H9 (cell line): ENCODE measurements around the gene PPP1R8. TPM values are rescaled to one million over a fixed set of nuclear protein-coding genes. Genes with fewer than 3 reads are reported as not detected.

Experiments used
- DNase-seq: peaks from one replicate; pipeline ENCODE4 v3.0.0-alpha.2; 2017
- H2AFZ ChIP-seq: one replicate; pipeline ENCODE4 v1.6.1; 2013; ENCODE audit warnings: mild to moderate bottlenecking, low read length, control low read depth, moderate library complexity
- H2AK5ac ChIP-seq: 2 replicates; pipeline ENCODE4 v1.6.1; 2013; ENCODE audit warnings: low read length, control low read depth, mixed read lengths; ENCODE audit not compliant: insufficient read length
- H2BK120ac ChIP-seq: one replicate; pipeline ENCODE4 v1.6.1; 2013; ENCODE audit warnings: low read depth, mild to moderate bottlenecking, low read length, control low read depth, inconsistent platforms; ENCODE audit not compliant: poor library complexity, severe bottlenecking
- H2BK12ac ChIP-seq: 2 replicates; pipeline ENCODE4 v1.6.1; 2013; ENCODE audit warnings: low read length, control low read depth, mixed read lengths, low read depth; ENCODE audit not compliant: insufficient read length
- H2BK15ac ChIP-seq: 2 replicates; pipeline ENCODE4 v1.6.1; 2013; ENCODE audit warnings: low read depth, low read length, control low read depth
- H2BK20ac ChIP-seq: one replicate; pipeline ENCODE4 v1.6.1; 2013; ENCODE audit warnings: low read depth, mild to moderate bottlenecking, low read length, control low read depth, inconsistent platforms; ENCODE audit not compliant: poor library complexity, severe bottlenecking
- H2BK5ac ChIP-seq: 2 replicates; pipeline ENCODE4 v1.6.1; 2013; ENCODE audit warnings: low read length, control low read depth, mixed read lengths; ENCODE audit not compliant: insufficient read length
- H3K14ac ChIP-seq: 2 replicates; pipeline ENCODE4 v1.6.1; 2013; ENCODE audit warnings: low read length, control low read depth; ENCODE audit not compliant: insufficient read depth
- H3K18ac ChIP-seq: 2 replicates; pipeline ENCODE4 v1.6.1; 2013; ENCODE audit warnings: low read depth, mild to moderate bottlenecking, mixed read lengths, low read length, control low read depth; ENCODE audit not compliant: insufficient read length
- H3K23ac ChIP-seq: 2 replicates; pipeline ENCODE4 v1.6.1; 2013; ENCODE audit warnings: low read length, control low read depth, mixed read lengths, low read depth; ENCODE audit not compliant: insufficient read length
- H3K23me2 ChIP-seq: 2 replicates; pipeline ENCODE4 v1.6.1; 2013; ENCODE audit warnings: low read depth, mild to moderate bottlenecking, mixed read lengths, low read length, control low read depth; ENCODE audit not compliant: insufficient read length, poor library complexity, severe bottlenecking
- H3K27ac ChIP-seq: 2 replicates; pipeline ENCODE4 v1.5.1; 2013; ENCODE audit warnings: low read length, control low read depth, mixed read lengths, low read depth; ENCODE audit not compliant: insufficient read length
- H3K27me3 ChIP-seq: 2 replicates; pipeline ENCODE4 v1.6.1; 2013; ENCODE audit warnings: low read length, control low read depth, inconsistent platforms; ENCODE audit not compliant: insufficient read depth
- H3K4ac ChIP-seq: 2 replicates; pipeline ENCODE4 v1.6.1; 2013; ENCODE audit warnings: low read depth, mild to moderate bottlenecking, control low read depth, inconsistent platforms, low read length, moderate library complexity
- H3K4me1 ChIP-seq: 2 replicates; pipeline ENCODE4 v1.6.1; 2013; ENCODE audit warnings: low read length, control low read depth, inconsistent platforms; ENCODE audit not compliant: insufficient read depth
- H3K4me2 ChIP-seq: 2 replicates; pipeline ENCODE4 v1.6.1; 2013; ENCODE audit warnings: low read length, control low read depth, mixed read lengths; ENCODE audit not compliant: insufficient read length, insufficient read depth
- H3K56ac ChIP-seq: 2 replicates; pipeline ENCODE4 v1.6.1; 2013; ENCODE audit warnings: low read depth, mild to moderate bottlenecking, mixed read lengths, low read length, control low read depth; ENCODE audit not compliant: insufficient read length
- H3K79me1 ChIP-seq: 2 replicates; pipeline ENCODE4 v1.6.1; 2013; ENCODE audit warnings: low read depth, mild to moderate bottlenecking, moderate library complexity, low read length, control low read depth, inconsistent platforms; ENCODE audit not compliant: insufficient read depth, poor library complexity, severe bottlenecking
- H3K79me2 ChIP-seq: 2 replicates; pipeline ENCODE4 v1.6.1; 2013; ENCODE audit warnings: low read length, control low read depth, inconsistent platforms; ENCODE audit not compliant: insufficient read depth
- H3K9ac ChIP-seq: 2 replicates; pipeline ENCODE4 v1.6.1; 2013; ENCODE audit warnings: low read length, control low read depth, mixed read lengths; ENCODE audit not compliant: insufficient read length; ENCODE audit errors: extremely low read depth
- H3K9me3 ChIP-seq: one replicate; pipeline ENCODE4 v1.6.1; 2013; ENCODE audit warnings: low read depth, low read length, inconsistent platforms; ENCODE audit not compliant: control insufficient read depth
- H3T11ph ChIP-seq: one replicate; pipeline ENCODE4 v1.6.1; 2013; ENCODE audit warnings: mild to moderate bottlenecking, low read length, control low read depth, inconsistent platforms
- H4K20me1 ChIP-seq: one replicate; pipeline ENCODE4 v1.6.1; 2013; ENCODE audit not compliant: control insufficient read depth, insufficient read length, insufficient read depth
- H4K5ac ChIP-seq: 2 replicates; pipeline ENCODE4 v1.6.1; 2013; ENCODE audit warnings: low read depth, mild to moderate bottlenecking, mixed read lengths, low read length, control low read depth; ENCODE audit not compliant: insufficient read length
- H4K8ac ChIP-seq: replicated peaks from 2 replicates; pipeline ENCODE4 v1.6.1; 2013; ENCODE audit warnings: low read length, control low read depth, mixed read lengths, low read depth; ENCODE audit not compliant: insufficient read length
- H4K91ac ChIP-seq: 2 replicates; pipeline ENCODE4 v1.6.1; 2013; ENCODE audit warnings: low read depth, mild to moderate bottlenecking, moderate library complexity, mixed read lengths, low read length, control low read depth; ENCODE audit not compliant: insufficient read length
- H3K27ac Mint-ChIP-seq, 3 experiments: 2 replicates in 2 of 3; 3 replicates in 1 of 3; pipeline ENCODE4 v1.8.0; 2020 to 2021; ENCODE audit warnings: mixed read lengths in 3 of 3, mild to moderate bottlenecking in 1 of 3, moderate library complexity in 1 of 3
- H3K27me3 Mint-ChIP-seq: 2 replicates; pipeline ENCODE4 v1.8.0; 2021; ENCODE audit warnings: low read depth, mild to moderate bottlenecking, moderate library complexity, mixed read lengths
- H3K36me3 Mint-ChIP-seq, 3 experiments: 2 replicates in 2 of 3; 3 replicates in 1 of 3; pipeline ENCODE4 v1.8.0; 2020 to 2021; ENCODE audit warnings: low read depth in 3 of 3, mixed read lengths in 3 of 3; ENCODE audit not compliant: insufficient read depth in 1 of 3
- H3K4me1 Mint-ChIP-seq, 2 experiments: 2 replicates each; pipeline ENCODE4 v1.8.0; 2020; ENCODE audit warnings: mixed read lengths in 2 of 2
- H3K4me3 Mint-ChIP-seq, 2 experiments: 2 replicates in 1 of 2; 3 replicates in 1 of 2; pipeline ENCODE4 v1.8.0; 2020 to 2021; ENCODE audit warnings: mild to moderate bottlenecking in 2 of 2, mixed read lengths in 2 of 2, moderate library complexity in 1 of 2
- H3K9me3 Mint-ChIP-seq, 2 experiments: 2 replicates in 1 of 2; 3 replicates in 1 of 2; pipeline ENCODE4 v1.8.0; 2020; ENCODE audit warnings: mild to moderate bottlenecking in 2 of 2, mixed read lengths in 2 of 2, moderate library complexity in 1 of 2
- WGBS: extraction: QIAGEN DNeasy Blood & Tissue Kit; methylation state at CpG from one replicate; pipeline ENCODE4 v1.1.7; 2013; ENCODE audit warnings: missing lambda C conversion rate, low lambda C conversion rate, mixed read lengths; ENCODE audit not compliant: insufficient read length; ENCODE audit errors: extremely low coverage; 5-methylcytosine and 5-hydroxymethylcytosine counted together
- total RNA-seq: library from RNA; stranded (reverse); gene quantifications from 2 replicates; pipeline ENCODE4 v1.2.1, GENCODE V29; 2021
- TF ChIP-seq, protein P1 (sequence below): fragments of 200-600 bp; sonication (generic); conservative IDR thresholded peaks from 3 replicates; pipeline ENCODE4 v1.8.0; 2021; ENCODE audit warnings: antibody characterized with exemption, mild to moderate bottlenecking

Gene PPP1R8
- total RNA-seq, 1 experiment from 2014 or later: 58.8 TPM

DNA sequence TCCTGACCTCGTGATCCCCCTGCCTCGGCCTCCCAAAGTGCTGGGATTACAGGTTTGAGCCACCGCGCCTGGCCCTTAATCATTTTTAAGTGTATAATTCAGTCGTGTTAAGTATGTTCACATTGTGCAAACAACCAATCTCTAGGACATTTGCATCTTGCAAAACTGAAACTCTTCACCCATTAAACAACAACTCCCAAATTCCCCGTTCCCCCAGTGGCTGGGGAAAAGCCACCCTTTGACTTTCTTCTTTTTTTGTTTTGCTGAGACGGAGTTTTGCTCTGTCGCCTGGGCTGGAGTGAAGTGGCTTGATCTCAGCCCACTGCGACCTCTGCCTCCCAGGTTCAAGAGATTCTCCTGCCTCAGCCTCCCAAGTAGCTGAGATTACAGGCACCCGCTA, 35.2 kb downstream of the PPP1R8 start:
- Histone ChIP-seq H3K56ac (no peak overlapping the region), H2BK20ac (no peak overlapping the region), H4K20me1 (no peaks in the 10 kb centered on the region), H3K27me3 (no peaks in the 10 kb centered on the region), H3K4ac (no peak overlapping the region), H3K79me1 (no peaks in the 10 kb centered on the region), H3K23me2 (no peaks in the 10 kb centered on the region), H3K18ac (no peak overlapping the region), H3K27ac (no peak overlapping the region), H2BK120ac (no peak overlapping the region), H2BK15ac (no peak overlapping the region), H3K9ac (no peak overlapping the region), H3K4me2 (no peak overlapping the region), H3K9me3 (no peaks in the 10 kb centered on the region), H2BK12ac (no peak overlapping the region), H3K14ac (no peak overlapping the region), H4K91ac (no peak overlapping the region), H3K4me1 (no peaks in the 10 kb centered on the region), H3K79me2 (no peaks in the 10 kb centered on the region), H4K8ac (no peak overlapping the region), H2AFZ (no peak overlapping the region), H3T11ph (no peak overlapping the region), H2BK5ac (no peak overlapping the region), H4K5ac (no peak overlapping the region), H3K23ac (no peak overlapping the region), H2AK5ac (no peak overlapping the region)
- no peaks in the 10 kb centered on the region for H3K36me3 Mint-ChIP-seq
- WGBS: no CpG with 5 or more reads among the region's 10 CpGs
- no peak for DNase-seq
- no peak overlapping the region for H3K4me3 Mint-ChIP-seq
- H3K27me3 Mint-ChIP-seq: no peaks in the 10 kb centered on the region
- no peaks in the 10 kb centered on the region for H3K9me3 Mint-ChIP-seq
- TF ChIP-seq, protein P1, sequence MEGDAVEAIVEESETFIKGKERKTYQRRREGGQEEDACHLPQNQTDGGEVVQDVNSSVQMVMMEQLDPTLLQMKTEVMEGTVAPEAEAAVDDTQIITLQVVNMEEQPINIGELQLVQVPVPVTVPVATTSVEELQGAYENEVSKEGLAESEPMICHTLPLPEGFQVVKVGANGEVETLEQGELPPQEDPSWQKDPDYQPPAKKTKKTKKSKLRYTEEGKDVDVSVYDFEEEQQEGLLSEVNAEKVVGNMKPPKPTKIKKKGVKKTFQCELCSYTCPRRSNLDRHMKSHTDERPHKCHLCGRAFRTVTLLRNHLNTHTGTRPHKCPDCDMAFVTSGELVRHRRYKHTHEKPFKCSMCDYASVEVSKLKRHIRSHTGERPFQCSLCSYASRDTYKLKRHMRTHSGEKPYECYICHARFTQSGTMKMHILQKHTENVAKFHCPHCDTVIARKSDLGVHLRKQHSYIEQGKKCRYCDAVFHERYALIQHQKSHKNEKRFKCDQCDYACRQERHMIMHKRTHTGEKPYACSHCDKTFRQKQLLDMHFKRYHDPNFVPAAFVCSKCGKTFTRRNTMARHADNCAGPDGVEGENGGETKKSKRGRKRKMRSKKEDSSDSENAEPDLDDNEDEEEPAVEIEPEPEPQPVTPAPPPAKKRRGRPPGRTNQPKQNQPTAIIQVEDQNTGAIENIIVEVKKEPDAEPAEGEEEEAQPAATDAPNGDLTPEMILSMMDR: no peak
- peaks cover 14 to 16% of the 10 kb centered on the region in 2 experiments for H3K4me1 Mint-ChIP-seq
- H3K27ac Mint-ChIP-seq: peak overlapping the region in 1 of 3 experiments; percentile 24; a peak in 1 of 7 replicates
